IMR-90 (cell line): ENCODE data around the gene HTR2A. TPM values are rescaled to one million over a fixed set of nuclear protein-coding genes. Genes with fewer than 3 reads are reported as not detected.

Experiments used
- ATAC-seq: fragments of 200-7000 bp; cut with Tn5 transposase; 2 replicates; pipeline ENCODE4 v1.9.1; 2020; ENCODE audit warnings: low read depth, mild to moderate bottlenecking, moderate library complexity
- BruUV-seq: library from RNA; stranded (reverse); fragments of 400-500 nt; replicated peaks from 2 replicates; lab custom pipeline; 2021; lab: Mats Ljungman, UMichigan
- CTCF ChIA-PET: fragments of 300-600 bp; formaldehyde crosslinking; extraction: SDS; loops from one replicate; lab custom pipeline; 2021; ENCODE audit warnings: antibody characterized with exemption; lab: Yijun Ruan, JAX
- POLR2A ChIA-PET: fragments of 300-600 bp; sonication (Branson Sonifier 250); formaldehyde crosslinking; loops from one replicate; lab custom pipeline; 2022; ENCODE audit warnings: antibody characterized with exemption; ENCODE audit not compliant: unreplicated experiment; lab: Charles Lee
- DNase-seq: peaks from one replicate; pipeline ENCODE4 v3.0.0; 2013
- H2AFZ ChIP-seq: replicated peaks from 2 replicates; pipeline ENCODE3; 2013; ENCODE audit warnings: low read length, mild to moderate bottlenecking; ENCODE audit not compliant: poor library complexity
- H2AK5ac ChIP-seq: 2 replicates; pipeline ENCODE4 v1.6.1; 2013; ENCODE audit warnings: low read depth, low read length, inconsistent platforms
- H2AK9ac ChIP-seq: replicated peaks from 2 replicates; pipeline ENCODE3; 2013; ENCODE audit warnings: mild to moderate bottlenecking, low read depth, low read length, moderate library complexity; ENCODE audit not compliant: poor library complexity
- H2BK120ac ChIP-seq: 2 replicates; pipeline ENCODE4 v1.6.1; 2013; ENCODE audit warnings: low read depth, low read length, inconsistent platforms
- H2BK15ac ChIP-seq: 3 replicates; pipeline ENCODE4 v1.6.1; 2013; ENCODE audit warnings: low read depth, low read length, inconsistent platforms
- H2BK20ac ChIP-seq: 2 replicates; pipeline ENCODE4 v1.6.1; 2013; ENCODE audit warnings: low read depth, mild to moderate bottlenecking, inconsistent platforms, low read length, moderate library complexity
- H2BK5ac ChIP-seq: 2 replicates; pipeline ENCODE4 v1.6.1; 2013; ENCODE audit warnings: mild to moderate bottlenecking, low read depth, low read length, inconsistent platforms; ENCODE audit not compliant: poor library complexity, severe bottlenecking
- H3K14ac ChIP-seq: replicated peaks from 2 replicates; pipeline ENCODE4 v1.6.1; 2013; ENCODE audit warnings: low read depth, low read length, inconsistent platforms
- H3K18ac ChIP-seq: 2 replicates; pipeline ENCODE4 v1.6.1; 2013; ENCODE audit warnings: low read depth, low read length, control low read depth
- H3K23ac ChIP-seq: 2 replicates; pipeline ENCODE4 v1.6.1; 2013; ENCODE audit warnings: low read depth, low read length, inconsistent platforms
- H3K27ac ChIP-seq: 2 replicates; pipeline ENCODE4 v1.5.1; 2013; ENCODE audit warnings: mild to moderate bottlenecking, control low read depth, low read length; ENCODE audit not compliant: insufficient read depth
- H3K27me3 ChIP-seq: 2 replicates; pipeline ENCODE4 v1.6.1; 2013; ENCODE audit warnings: low read length; ENCODE audit not compliant: control insufficient read depth, insufficient read depth
- H3K36me3 ChIP-seq: 2 replicates; pipeline ENCODE4 v1.6.1; 2013; ENCODE audit warnings: low read length, mixed read lengths; ENCODE audit not compliant: control insufficient read depth, insufficient read depth
- H3K4ac ChIP-seq: 2 replicates; pipeline ENCODE4 v1.6.1; 2013; ENCODE audit warnings: low read depth, low read length, inconsistent platforms
- H3K4me1 ChIP-seq: 2 replicates; pipeline ENCODE4 v1.6.1; 2013; ENCODE audit warnings: low read length, mixed read lengths; ENCODE audit not compliant: control insufficient read depth, insufficient read depth
- H3K4me2 ChIP-seq: 2 replicates; pipeline ENCODE4 v1.6.1; 2013; ENCODE audit warnings: low read depth, mild to moderate bottlenecking, control low read depth, low read length, moderate library complexity
- H3K4me3 ChIP-seq: 2 replicates; pipeline ENCODE4 v1.5.1; 2013; ENCODE audit warnings: low read depth, mild to moderate bottlenecking, control low read depth, low read length, moderate library complexity; ENCODE audit not compliant: insufficient read depth
- H3K56ac ChIP-seq: 2 replicates; pipeline ENCODE4 v1.6.1; 2013; ENCODE audit warnings: low read length, inconsistent platforms; ENCODE audit not compliant: insufficient read depth; ENCODE audit errors: extremely low read depth
- H3K79me1 ChIP-seq, 2 experiments: 2 replicates each; pipeline ENCODE4 v1.6.1; 2013; ENCODE audit warnings: low read length in 2 of 2, inconsistent platforms in 1 of 2, low read depth in 1 of 2
- H3K9ac ChIP-seq: 2 replicates; pipeline ENCODE4 v1.6.1; 2013; ENCODE audit warnings: low read depth, low read length, control low read depth
- H3K9me1 ChIP-seq: 2 replicates; pipeline ENCODE4 v1.6.1; 2013; ENCODE audit warnings: low read length, inconsistent platforms; ENCODE audit not compliant: insufficient read depth
- H3K9me3 ChIP-seq: 2 replicates; pipeline ENCODE4 v1.6.1; 2013; ENCODE audit warnings: low read length; ENCODE audit not compliant: control insufficient read depth, insufficient read depth
- H4K20me1 ChIP-seq: 2 replicates; pipeline ENCODE4 v1.6.1; 2013; ENCODE audit warnings: low read length, inconsistent platforms; ENCODE audit not compliant: insufficient read depth
- H4K5ac ChIP-seq: 2 replicates; pipeline ENCODE4 v1.6.1; 2013; ENCODE audit warnings: mild to moderate bottlenecking, low read depth, low read length, control low read depth
- H4K8ac ChIP-seq, 2 experiments: 2 replicates each; pipeline ENCODE4 v1.6.1; 2013; ENCODE audit warnings: low read depth in 2 of 2, low read length in 2 of 2, control low read depth in 1 of 2, inconsistent platforms in 1 of 2
- H4K91ac ChIP-seq: 2 replicates; pipeline ENCODE4 v1.6.1; 2013; ENCODE audit warnings: low read depth, low read length, inconsistent platforms; ENCODE audit not compliant: insufficient read depth
- BHLHE40 ChIP-seq: fragments of 150-350 bp; IDR thresholded peaks from 2 replicates; pipeline ENCODE4 v1.6.1; 2016; ENCODE audit warnings: mild to moderate bottlenecking, low read depth, low read length
- CEBPB ChIP-seq: IDR thresholded peaks from 2 replicates; pipeline ENCODE4 v1.6.1; 2012; ENCODE audit warnings: low read depth, low read length, improper control_type of control experiment
- CHD1 ChIP-seq: IDR thresholded peaks from 2 replicates; pipeline ENCODE4 v1.6.1; 2012; ENCODE audit warnings: low read depth, low read length, improper control_type of control experiment
- ELK1 ChIP-seq: fragments of 150-350 bp; IDR thresholded peaks from 2 replicates; pipeline ENCODE4 v1.6.1; 2016; ENCODE audit warnings: low read depth, mild to moderate bottlenecking, low read length, moderate library complexity, borderline replicate concordance
- FOS ChIP-seq: fragments of 150-350 bp; IDR thresholded peaks from 2 replicates; pipeline ENCODE4 v1.6.1; 2016; ENCODE audit warnings: low read depth, low read length
- MAFK ChIP-seq: IDR thresholded peaks from 2 replicates; pipeline ENCODE4 v1.6.1; 2012; ENCODE audit warnings: low read depth, low read length, improper control_type of control experiment
- MAZ ChIP-seq: IDR thresholded peaks from 2 replicates; pipeline ENCODE4 v1.6.1; 2012; ENCODE audit warnings: low read depth, mild to moderate bottlenecking, low read length, improper control_type of control experiment, moderate library complexity, borderline replicate concordance
- MXI1 ChIP-seq: IDR thresholded peaks from 2 replicates; pipeline ENCODE4 v1.6.1; 2012; ENCODE audit warnings: low read depth, mild to moderate bottlenecking, low read length, moderate library complexity, borderline replicate concordance
- NFE2L2 ChIP-seq: fragments of 150-350 bp; IDR thresholded peaks from 2 replicates; pipeline ENCODE4 v1.6.1; 2016; ENCODE audit warnings: low read depth, mild to moderate bottlenecking, low read length
- POLR2A ChIP-seq: IDR thresholded peaks from 2 replicates; pipeline ENCODE4 v1.6.1; 2012; ENCODE audit warnings: mild to moderate bottlenecking, low read depth, low read length
- RAD21 ChIP-seq: IDR thresholded peaks from 2 replicates; pipeline ENCODE4 v1.6.1; 2012; ENCODE audit warnings: low read length, improper control_type of control experiment
- RCOR1 ChIP-seq: IDR thresholded peaks from 2 replicates; pipeline ENCODE4 v1.6.1; 2012; ENCODE audit warnings: mild to moderate bottlenecking, low read length, improper control_type of control experiment; ENCODE audit not compliant: insufficient replicate concordance
- RFX5 ChIP-seq: IDR thresholded peaks from 2 replicates; pipeline ENCODE4 v1.8.0; 2012; ENCODE audit warnings: low read depth, mild to moderate bottlenecking, low read length, moderate library complexity
- SMC3 ChIP-seq: fragments of 150-350 bp; IDR thresholded peaks from 2 replicates; pipeline ENCODE4 v1.6.1; 2016; ENCODE audit warnings: low read depth, mild to moderate bottlenecking, antibody characterized with exemption, low read length, moderate library complexity
- USF2 ChIP-seq: fragments of 150-350 bp; IDR thresholded peaks from 2 replicates; pipeline ENCODE4 v1.6.1; 2017; ENCODE audit warnings: mild to moderate bottlenecking, antibody characterized with exemption, low read length, low read depth
- WGBS, 2 experiments: methylation state at CpG; one replicate each; pipeline versions ENCODE4 v1.1.5 to v1.1.7; 2013; ENCODE audit warnings: missing lambda C conversion rate in 2 of 2; ENCODE audit not compliant: insufficient read length in 1 of 2; ENCODE audit errors: extremely low coverage in 2 of 2; 5-methylcytosine and 5-hydroxymethylcytosine counted together
- dilution Hi-C: fragments of 300-500 bp; cut with HindIII; formaldehyde crosslinking; loops from one replicate; pipeline ENCODE4 v1.14.3; 2018; ENCODE audit warnings: low sequenced_read_pairs; ENCODE audit not compliant: unreplicated experiment
- in situ Hi-C: fragments of 300-500 bp; cut with MboI; formaldehyde crosslinking; loops from 3 replicates; pipeline ENCODE4 v1.14.3; 2019; ENCODE audit warnings: low sequenced_read_pairs, inconsistent platforms, mixed read lengths
- intact Hi-C: fragments of 100-400 bp; cut with micrococcal nuclease; formaldehyde crosslinking; loops from 2 replicates; pipeline ENCODE4 v1.10.0; 2022
- polyA plus RNA-seq, 3 experiments: library from polyadenylated mRNA; depleted of rRNA; stranded (reverse); fragments of >200 nt; gene quantifications; 2 replicates each; pipeline ENCODE4 v1.2.3, GENCODE V29; 2012; ENCODE audit warnings: low replicate concordance in 1 of 3
- total RNA-seq: library from RNA; depleted of rRNA; stranded (reverse); fragments of >200 nt; gene quantifications from 2 replicates; pipeline ENCODE4 v1.2.3, GENCODE V29; 2012
- TF ChIP-seq, protein P1 (sequence below): conservative IDR thresholded peaks from 2 replicates; pipeline ENCODE4 v1.5.1; 2012; ENCODE audit warnings: mild to moderate bottlenecking, low read depth, low read length, improper control_type of control experiment

HTR2A gene
- total and polyA plus RNA-seq, 2 of the 4 experiments (the other 2 are of a cell fraction) = 0.02 TPM; not detected in 1

GRCh38 chr13:46845146-46845545 lies 51.7 kb downstream of the HTR2A start:
- Histone ChIP-seq H3K36me3 (no peaks in the 10 kb centered on the region), H3K4me1 (no peaks in the 10 kb centered on the region), H4K8ac (no peak overlapping the region), H3K27me3 (peaks cover 10% of the 10 kb centered on the region), H3K9me1 (no peaks in the 10 kb centered on the region), H3K27ac (no peak overlapping the region), H4K5ac (no peak overlapping the region), H2BK15ac (no peak overlapping the region), H3K4ac (no peak overlapping the region), H3K79me1 (no peaks in the 10 kb centered on the region), H3K9ac (no peak overlapping the region), H3K4me3 (no peak overlapping the region), H4K91ac (no peak overlapping the region), H2AK9ac (no peak overlapping the region), H3K23ac (no peak overlapping the region), H2BK120ac (no peak overlapping the region), H3K14ac (no peak overlapping the region), H2AK5ac (no peak overlapping the region), H3K4me2 (no peak overlapping the region), H3K18ac (no peak overlapping the region), H4K20me1 (no peaks in the 10 kb centered on the region), H2BK20ac (no peak overlapping the region), H2AFZ (no peak overlapping the region), H3K9me3 (no peaks in the 10 kb centered on the region), H2BK5ac (no peak overlapping the region), H3K56ac (no peak overlapping the region)
- intact Hi-C loops (no loop called here), in situ Hi-C loops (no loop called here), dilution Hi-C loops (no loop called here)
- WGBS, 2 experiments = 86% methylated on average over 2 of the region's 2 CpGs; no CpG with 5 or more reads in 1 of the 2 experiments
- TF ChIP-seq RFX5 (no peak), FOS (no peak), CEBPB (no peak), CHD1 (no peak), BHLHE40 (no peak), NFE2L2 (no peak), POLR2A (no peak), USF2 (no peak), RAD21 (no peak), MAFK (no peak), MAZ (no peak), ELK1 (no peak), SMC3 (no peak), RCOR1 (no peak), MXI1 (no peak)
- TF ChIP-seq, protein P1, sequence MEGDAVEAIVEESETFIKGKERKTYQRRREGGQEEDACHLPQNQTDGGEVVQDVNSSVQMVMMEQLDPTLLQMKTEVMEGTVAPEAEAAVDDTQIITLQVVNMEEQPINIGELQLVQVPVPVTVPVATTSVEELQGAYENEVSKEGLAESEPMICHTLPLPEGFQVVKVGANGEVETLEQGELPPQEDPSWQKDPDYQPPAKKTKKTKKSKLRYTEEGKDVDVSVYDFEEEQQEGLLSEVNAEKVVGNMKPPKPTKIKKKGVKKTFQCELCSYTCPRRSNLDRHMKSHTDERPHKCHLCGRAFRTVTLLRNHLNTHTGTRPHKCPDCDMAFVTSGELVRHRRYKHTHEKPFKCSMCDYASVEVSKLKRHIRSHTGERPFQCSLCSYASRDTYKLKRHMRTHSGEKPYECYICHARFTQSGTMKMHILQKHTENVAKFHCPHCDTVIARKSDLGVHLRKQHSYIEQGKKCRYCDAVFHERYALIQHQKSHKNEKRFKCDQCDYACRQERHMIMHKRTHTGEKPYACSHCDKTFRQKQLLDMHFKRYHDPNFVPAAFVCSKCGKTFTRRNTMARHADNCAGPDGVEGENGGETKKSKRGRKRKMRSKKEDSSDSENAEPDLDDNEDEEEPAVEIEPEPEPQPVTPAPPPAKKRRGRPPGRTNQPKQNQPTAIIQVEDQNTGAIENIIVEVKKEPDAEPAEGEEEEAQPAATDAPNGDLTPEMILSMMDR = no peak
- ATAC-seq (no peak), DNase-seq (no peak)
- ChIA-PET CTCF (no interaction called here), POLR2A (no interaction called here)
- no TSS peak for BruUV-seq
